Activated CD8-positive, alpha-beta T cell treated with anti-CD3 and anti-CD28 coated beads for 36 hours (primary cell): ENCODE data around the gene NOP53. TPM values are rescaled to one million over a fixed set of nuclear protein-coding genes. Genes with fewer than 3 reads are reported as not detected.
"Not testable (repeated sequence)": the region's sequence is repeated elsewhere in the genome, so short reads cannot be mapped to it uniquely, and the experiment has no call there.

Experiments used
- ATAC-seq: fragments of 200-7000 bp; cut with Tn5 transposase; one replicate; pipeline ENCODE4 v1.10.0; 2021; ENCODE audit warnings: mild to moderate bottlenecking, moderate library complexity
- CTCF ChIA-PET: fragments of 350-600 bp; sonication (Branson Sonifier 250); formaldehyde crosslinking; loops from one replicate; lab custom pipeline; 2021; ENCODE audit warnings: antibody characterized with exemption; lab: Charles Lee
- POLR2A ChIA-PET: fragments of 350-600 bp; sonication (Branson Sonifier 250); formaldehyde crosslinking; loops from one replicate; lab custom pipeline; 2021; ENCODE audit warnings: antibody characterized with exemption; lab: Charles Lee
- DNase-seq: peaks from one replicate; pipeline ENCODE4 v3.0.0-alpha.2; 2020
- H3K27ac Mint-ChIP-seq: one replicate; pipeline ENCODE4 v1.8.0; 2021; ENCODE audit warnings: mild to moderate bottlenecking, mixed read lengths
- H3K27me3 Mint-ChIP-seq: one replicate; pipeline ENCODE4 v1.8.0; 2021; ENCODE audit warnings: mixed read lengths
- H3K36me3 Mint-ChIP-seq: one replicate; pipeline ENCODE4 v1.8.0; 2021; ENCODE audit warnings: low read depth, mixed read lengths
- H3K4me1 Mint-ChIP-seq: one replicate; pipeline ENCODE4 v1.8.0; 2021; ENCODE audit warnings: low read depth, mixed read lengths
- H3K4me3 Mint-ChIP-seq: one replicate; pipeline ENCODE4 v1.8.0; 2021; ENCODE audit warnings: mild to moderate bottlenecking, moderate library complexity, mixed read lengths
- H3K9me3 Mint-ChIP-seq: one replicate; pipeline ENCODE4 v1.8.0; 2021; ENCODE audit warnings: mixed read lengths
- CTCF ChIP-seq: fragments of 200-600 bp; IDR thresholded peaks from one replicate; pipeline ENCODE4 v1.8.0; 2022; ENCODE audit warnings: antibody characterized with exemption, mild to moderate bottlenecking
- intact Hi-C: fragments of 100-400 bp; cut with micrococcal nuclease; formaldehyde crosslinking; loops from one replicate; pipeline ENCODE4 v1.10.0; 2022
- total RNA-seq, 2 experiments: library from RNA; stranded (reverse); gene quantifications; one replicate each; pipeline ENCODE4 v1.2.3, GENCODE V29; 2021

Gene NOP53
- total RNA-seq, 2 experiments from 2014 or later: 300 to 301 TPM

GRCh38 chr19:47741544-47742140 lies 3.7 kb upstream of the NOP53 start:
- Mint-ChIP-seq H3K4me1 (peaks cover 26% of the 10 kb centered on the region), H3K27me3 (no peaks in the 10 kb centered on the region), H3K4me3 (no peak overlapping the region), H3K36me3 (peaks cover 3% of the 10 kb centered on the region), H3K27ac (no peak overlapping the region), H3K9me3 (no peaks in the 10 kb centered on the region)
- ChIA-PET POLR2A (interaction anchor here (0.7 to 1.0 kb wide), 2 partner anchors 12 to 108 kb away, joined by 3 to 4 read pairs; no protein-coding TSS in a partner anchor), CTCF (interaction anchor here (1.7 to 13.9 kb wide), 3 partner anchors 28 to 42 kb away, joined by 8 to 168 read pairs (median 11); partner anchors contain the start of gene EHD2)
- no peak for TF ChIP-seq CTCF
- ATAC-seq (no peak), DNase-seq (no peak)
- intact Hi-C loops: loop anchor here (2.0 kb wide), 1 partner anchor 29 kb away; the partner anchor contains the start of gene EHD2

- Mint-ChIP-seq H3K27me3 (no peaks in the 10 kb centered on the region), H3K4me3 (peak overlapping the region; percentile 99), H3K27ac (peak overlapping the region; percentile 25), H3K4me1 (peaks cover 33% of the 10 kb centered on the region), H3K36me3 (peaks cover 9% of the 10 kb centered on the region), H3K9me3 (no peaks in the 10 kb centered on the region)
- CTCF ChIA-PET: interaction anchor here (0.6 to 13.9 kb wide), 12 partner anchors 17 to 394 kb away, joined by 3 to 168 read pairs (median 3); partner anchors contain the start of genes DHX34 and EHD2
- no peak for ATAC-seq
- intact Hi-C loops: loop anchor here (2.0 kb wide), 1 partner anchor 30 kb away; the partner anchor contains the start of gene EHD2
- POLR2A ChIA-PET: interaction anchor here (0.7 to 2.4 kb wide), 2 partner anchors 29 to 107 kb away, joined by 3 to 7 read pairs; partner anchors contain the start of gene EHD2
- TF ChIP-seq CTCF: no peak
- no peak for DNase-seq
Observed at GRCh38 chr19:47742634-47743033, 2.7 kb upstream of the NOP53 start.

- ATAC-seq, H3K27ac Mint-ChIP-seq: not testable (repeated sequence)
Observed at GRCh38 chr19:47746129-47746528, 783 bp downstream of the NOP53 start.

GRCh38 chr19:47749326-47749725 lies 4.0 kb downstream of the NOP53 start:
- intact Hi-C loops: no loop called here
- H3K36me3 Mint-ChIP-seq: peaks cover 52% of the 10 kb centered on the region
- peak overlapping the region; percentile 15 for H3K4me3 Mint-ChIP-seq
- no peaks in the 10 kb centered on the region for H3K27me3 Mint-ChIP-seq
- ChIA-PET CTCF (no interaction called here), POLR2A (interaction anchor here (0.9 to 1.5 kb wide), 3 partner anchors 9 to 31 kb away, joined by 3 to 5 read pairs (median 4); no protein-coding TSS in a partner anchor)
- ATAC-seq (no peak), DNase-seq (no peak)
- peak overlapping the region; percentile 27 for H3K27ac Mint-ChIP-seq
- H3K4me1 Mint-ChIP-seq: peaks cover 31% of the 10 kb centered on the region
- H3K9me3 Mint-ChIP-seq: no peaks in the 10 kb centered on the region
- no peak for TF ChIP-seq CTCF

More at GRCh38 chr19:47746129-47746528, 783 bp downstream of the NOP53 start:
- Mint-ChIP-seq H3K4me1 (peaks cover 51% of the 10 kb centered on the region), H3K36me3 (peaks cover 28% of the 10 kb centered on the region), H3K4me3 (peak overlapping the region; percentile 99)
- H3K9me3 Mint-ChIP-seq, H3K27me3 Mint-ChIP-seq, DNase-seq, intact Hi-C loops: not testable (repeated sequence)
- CTCF ChIA-PET: interaction anchor here (2.6 to 13.9 kb wide), 3 partner anchors 20 to 39 kb away, joined by 8 to 168 read pairs (median 10); partner anchors contain the start of gene EHD2
- POLR2A ChIA-PET: interaction anchor here (0.7 to 4.3 kb wide), 6 partner anchors 12 to 362 kb away, joined by 3 to 69 read pairs (median 4); no protein-coding TSS in a partner anchor

GRCh38 chr19:47750752-47751151 lies 5.4 kb downstream of the NOP53 start:
- POLR2A ChIA-PET: interaction anchor here (1.0 to 2.4 kb wide), 2 partner anchors 9 to 43 kb away, joined by 3 to 11 read pairs; no protein-coding TSS in a partner anchor
- intact Hi-C loops: no loop called here
- H3K9me3 Mint-ChIP-seq: no peaks in the 10 kb centered on the region
- peaks cover 27% of the 10 kb centered on the region for H3K4me1 Mint-ChIP-seq
- H3K27ac Mint-ChIP-seq: no peak overlapping the region
- H3K36me3 Mint-ChIP-seq: peaks cover 50% of the 10 kb centered on the region
- H3K27me3 Mint-ChIP-seq: no peaks in the 10 kb centered on the region
- no peak for TF ChIP-seq CTCF
- ATAC-seq (no peak), DNase-seq (no peak)
- H3K4me3 Mint-ChIP-seq: no peak overlapping the region
- CTCF ChIA-PET: no interaction called here
